Osteoblast (primary cell): ENCODE results near the gene SLC37A1. TPM values are rescaled to one million over a fixed set of nuclear protein-coding genes. Genes with fewer than 3 reads are reported as not detected.

ENCODE experiments used
- DNase-seq: peaks from one replicate; pipeline ENCODE4 v3.0.0; 2011; ENCODE audit warnings: low spot score, mixed read lengths; ENCODE audit not compliant: insufficient read length; ENCODE audit errors: missing footprints
- H2AFZ ChIP-seq: 2 replicates; pipeline ENCODE4 v1.6.0; 2011; ENCODE audit warnings: mild to moderate bottlenecking, low read length
- H3K27ac ChIP-seq: 2 replicates; pipeline ENCODE4 v1.5.1; 2011; ENCODE audit warnings: mild to moderate bottlenecking, low read depth, low read length, moderate library complexity
- H3K27me3 ChIP-seq: 2 replicates; pipeline ENCODE4 v1.6.0; 2012; ENCODE audit warnings: mild to moderate bottlenecking, control low read depth, inconsistent platforms, low read length, moderate library complexity; ENCODE audit not compliant: insufficient read depth
- H3K36me3 ChIP-seq: 2 replicates; pipeline ENCODE4 v1.5.1; 2011; ENCODE audit warnings: mild to moderate bottlenecking, low read length, control low read depth, moderate library complexity; ENCODE audit not compliant: insufficient read depth
- H3K4me1 ChIP-seq: 2 replicates; pipeline ENCODE4 v1.5.1; 2011; ENCODE audit warnings: mild to moderate bottlenecking, low read length, control low read depth, moderate library complexity; ENCODE audit not compliant: insufficient read depth
- H3K4me2 ChIP-seq: 2 replicates; pipeline ENCODE4 v1.6.0; 2011; ENCODE audit warnings: mild to moderate bottlenecking, low read length; ENCODE audit not compliant: insufficient read depth
- H3K4me3 ChIP-seq: fragments of 200-600 bp; sonication (generic); 3 replicates; pipeline ENCODE4 v1.5.1; 2012; ENCODE audit warnings: mild to moderate bottlenecking, low read length, inconsistent platforms; ENCODE audit not compliant: insufficient read depth
- H3K79me2 ChIP-seq: 2 replicates; pipeline ENCODE4 v1.6.0; 2012; ENCODE audit warnings: mild to moderate bottlenecking, low read length, control low read depth, inconsistent platforms; ENCODE audit not compliant: insufficient read depth
- H3K9me3 ChIP-seq: 2 replicates; pipeline ENCODE4 v1.5.1; 2011; ENCODE audit warnings: low read depth, low read length, control low read depth
- H4K20me1 ChIP-seq: 2 replicates; pipeline ENCODE4 v1.6.0; 2012; ENCODE audit warnings: mild to moderate bottlenecking, low read length, control low read depth; ENCODE audit not compliant: insufficient read depth
- CTCF ChIP-seq: IDR thresholded peaks from 2 replicates; pipeline ENCODE4 v1.5.1; 2011; ENCODE audit warnings: mild to moderate bottlenecking, low read depth, low read length, moderate library complexity; ENCODE audit errors: extremely low read depth
- total RNA-seq: library from RNA; depleted of rRNA; stranded (reverse); fragments of >200 nt; gene quantifications from 2 replicates; pipeline ENCODE4 v1.2.3, GENCODE V29; 2012

SLC37A1 gene
- total RNA-seq, 1 donor: 6.9 TPM

- no peaks in the 10 kb centered on the region for H3K36me3 ChIP-seq
- no peak overlapping the region for H3K4me3 ChIP-seq
- no peaks in the 10 kb centered on the region for H3K9me3 ChIP-seq
- H3K27ac ChIP-seq: no peak overlapping the region
- no peak for TF ChIP-seq CTCF
- no peaks in the 10 kb centered on the region for H3K4me1 ChIP-seq
- no peak for DNase-seq
- H2AFZ ChIP-seq: no peak overlapping the region
- no peaks in the 10 kb centered on the region for H3K27me3 ChIP-seq
- no peak overlapping the region for H3K4me2 ChIP-seq
- H3K79me2 ChIP-seq: no peaks in the 10 kb centered on the region
- H4K20me1 ChIP-seq: no peaks in the 10 kb centered on the region
These were observed 44.7 kb downstream of the SLC37A1 start for GRCh38 chr21:42558368-42558767.

- H3K79me2 ChIP-seq: no peaks in the 10 kb centered on the region
- no peak overlapping the region for H2AFZ ChIP-seq
- H3K27me3 ChIP-seq: no peaks in the 10 kb centered on the region
- H3K9me3 ChIP-seq: no peaks in the 10 kb centered on the region
- no peak for DNase-seq
- no peak for TF ChIP-seq CTCF
- H4K20me1 ChIP-seq: no peaks in the 10 kb centered on the region
- H3K36me3 ChIP-seq: no peaks in the 10 kb centered on the region
- no peak overlapping the region for H3K4me3 ChIP-seq
- H3K27ac ChIP-seq: no peak overlapping the region
- no peaks in the 10 kb centered on the region for H3K4me1 ChIP-seq
- no peak overlapping the region for H3K4me2 ChIP-seq
These were observed 45.2 kb downstream of the SLC37A1 start for GRCh38 chr21:42558846-42559245.

GRCh38 chr21:42559326-42559725 is 45.7 kb downstream of the SLC37A1 start:
- H4K20me1 ChIP-seq: no peaks in the 10 kb centered on the region
- no peaks in the 10 kb centered on the region for H3K27me3 ChIP-seq
- no peak overlapping the region for H3K4me3 ChIP-seq
- H3K4me2 ChIP-seq: no peak overlapping the region
- H3K4me1 ChIP-seq: no peaks in the 10 kb centered on the region
- H3K27ac ChIP-seq: no peak overlapping the region
- H3K79me2 ChIP-seq: no peaks in the 10 kb centered on the region
- no peaks in the 10 kb centered on the region for H3K9me3 ChIP-seq
- no peaks in the 10 kb centered on the region for H3K36me3 ChIP-seq
- no peak for DNase-seq
- no peak for TF ChIP-seq CTCF
- H2AFZ ChIP-seq: no peak overlapping the region

GRCh38 chr21:42560517-42561179 is 47.0 kb downstream of the SLC37A1 start:
- Histone ChIP-seq H3K4me3 (no peak overlapping the region), H3K36me3 (no peaks in the 10 kb centered on the region), H3K27ac (no peak overlapping the region), H2AFZ (no peak overlapping the region), H4K20me1 (no peaks in the 10 kb centered on the region), H3K27me3 (no peaks in the 10 kb centered on the region), H3K79me2 (no peaks in the 10 kb centered on the region), H3K4me2 (no peak overlapping the region), H3K9me3 (no peaks in the 10 kb centered on the region), H3K4me1 (no peaks in the 10 kb centered on the region)
- no peak for DNase-seq
- no peak for TF ChIP-seq CTCF
